CD4-positive, alpha-beta T cell (primary cell): ENCODE data around the gene PPP1R36. TPM values are rescaled to one million over a fixed set of nuclear protein-coding genes. Genes with fewer than 3 reads are reported as not detected.

ENCODE experiments used
- ATAC-seq: fragments of 200-7000 bp; cut with Tn5 transposase; one replicate; pipeline ENCODE4 v1.10.0; 2022; ENCODE audit warnings: mild to moderate bottlenecking; ENCODE audit not compliant: poor library complexity
- CTCF ChIA-PET: fragments of 350-600 bp; sonication (Branson Sonifier 250); formaldehyde crosslinking; loops from one replicate; lab custom pipeline; 2021; ENCODE audit warnings: antibody characterized with exemption, inconsistent platforms; lab: Charles Lee
- POLR2A ChIA-PET: fragments of 350-600 bp; sonication (Branson Sonifier 250); formaldehyde crosslinking; loops from one replicate; lab custom pipeline; 2021; ENCODE audit warnings: antibody characterized with exemption, inconsistent platforms; lab: Charles Lee
- DNase-seq, 14 experiments: peaks; one replicate each; pipeline ENCODE4 v3.0.0-alpha.2; 2013 to 2020; ENCODE audit warnings: mixed read lengths in 2 of 14
- H3K27ac ChIP-seq, 2 donors: one replicate each; pipeline versions ENCODE4 v1.5.1 to v1.7.0; 2013; ENCODE audit warnings: low read length in 2 of 2, low read depth in 1 of 2, mild to moderate bottlenecking in 1 of 2
- H3K27me3 ChIP-seq, 2 experiments: 1 replicate in 1 of 2; 2 replicates in 1 of 2; pipeline versions ENCODE4 v1.6.1 to v1.7.0; 2013; ENCODE audit warnings: low read length in 2 of 2, control low read depth in 1 of 2, mild to moderate bottlenecking in 1 of 2, moderate library complexity in 1 of 2; ENCODE audit not compliant: insufficient read depth in 2 of 2, control insufficient read depth in 1 of 2
- H3K36me3 ChIP-seq: one replicate; pipeline ENCODE4 v1.6.1; 2013; ENCODE audit warnings: low read length, control low read depth; ENCODE audit not compliant: insufficient read depth
- H3K4me1 ChIP-seq: one replicate; pipeline ENCODE4 v1.6.1; 2013; ENCODE audit warnings: low read length, control low read depth; ENCODE audit not compliant: insufficient read depth
- H3K4me3 ChIP-seq: one replicate; pipeline ENCODE4 v1.5.1; 2013; ENCODE audit warnings: mild to moderate bottlenecking, low read length, moderate library complexity
- H3K9me3 ChIP-seq, 2 experiments: 1 replicate in 1 of 2; 2 replicates in 1 of 2; pipeline versions ENCODE4 v1.6.1 to v1.7.0; 2013; ENCODE audit warnings: low read length in 2 of 2, mild to moderate bottlenecking in 2 of 2, control low read depth in 1 of 2, moderate library complexity in 1 of 2; ENCODE audit not compliant: control insufficient read depth in 1 of 2, insufficient read depth in 1 of 2
- H3K27ac Mint-ChIP-seq: one replicate; pipeline ENCODE4 v1.8.0; 2020; ENCODE audit warnings: mixed read lengths
- H3K27me3 Mint-ChIP-seq: one replicate; pipeline ENCODE4 v1.8.0; 2021; ENCODE audit warnings: mixed read lengths
- H3K36me3 Mint-ChIP-seq: one replicate; pipeline ENCODE4 v1.8.0; 2021; ENCODE audit warnings: low read depth, mixed read lengths
- H3K4me1 Mint-ChIP-seq: one replicate; pipeline ENCODE4 v1.8.0; 2021; ENCODE audit warnings: low read depth, mixed read lengths
- H3K4me3 Mint-ChIP-seq: one replicate; pipeline ENCODE4 v1.8.0; 2020; ENCODE audit warnings: mild to moderate bottlenecking, mixed read lengths
- H3K9me3 Mint-ChIP-seq: one replicate; pipeline ENCODE4 v1.8.0; 2020; ENCODE audit warnings: mixed read lengths
- intact Hi-C, 2 experiments: fragments of 100-400 bp; cut with DNase I in 1 of 2; cut with micrococcal nuclease in 1 of 2; formaldehyde crosslinking; loops; one replicate each; pipeline versions ENCODE4 v1.15.1 to v1.9.0; 2023 to 2025; cut with DNase I, micrococcal nuclease
- total RNA-seq, 174 experiments: library from RNA in 2 of 174; stranded (reverse) in 2 of 174; gene quantifications; one replicate each; pipeline ENCODE4 v1.2.3 and lab custom pipeline; 2021 to 2026
- TF ChIP-seq, protein P1 (sequence below): fragments of 200-600 bp; IDR thresholded peaks from one replicate; pipeline ENCODE4 v1.8.0; 2022; ENCODE audit warnings: antibody characterized with exemption, mild to moderate bottlenecking

The PPP1R36 gene
- total RNA-seq, 2 experiments from 2014 or later, result not detected

DNA sequence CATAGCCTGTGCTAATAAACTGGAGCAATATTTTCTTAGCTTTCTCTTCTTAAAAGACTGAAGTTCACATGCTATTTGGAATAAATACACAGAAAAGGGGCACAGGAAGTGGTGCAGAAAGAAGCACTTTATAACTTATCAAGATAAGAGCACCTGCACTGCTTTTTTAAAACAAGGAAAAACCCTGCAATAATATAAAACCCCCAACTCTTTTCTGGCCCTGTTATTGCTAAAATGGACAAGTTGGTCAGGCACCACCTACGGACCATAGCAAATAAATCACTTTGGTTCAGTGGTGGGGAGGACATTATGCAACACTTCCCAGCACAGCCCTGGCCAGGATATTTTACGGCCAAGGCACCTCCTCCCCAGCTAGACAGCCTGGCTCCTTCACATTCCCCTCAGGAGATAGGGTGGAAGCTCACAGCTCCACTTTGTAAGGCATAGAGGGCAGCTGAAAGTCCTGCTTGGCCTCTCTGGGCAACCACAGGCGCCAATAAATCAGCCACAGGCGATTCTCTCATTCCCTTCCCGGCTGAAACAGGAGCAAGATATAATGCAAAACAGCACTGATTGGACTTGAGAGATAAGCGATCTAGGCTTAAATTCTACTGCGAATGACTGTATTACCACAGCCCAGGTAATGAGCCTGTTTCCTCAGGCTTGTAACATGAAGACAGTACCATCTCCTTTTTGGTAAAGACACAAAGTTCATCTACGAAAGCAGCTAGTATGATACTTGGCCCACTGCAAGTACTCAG lies 48.2 kb upstream of the PPP1R36 start:
- intact Hi-C loops, result loop anchor here (1.0 to 10.0 kb wide), 7 partner anchors 10 to 857 kb away; partner anchors contain the start of genes MAX (in 2 of the 2), MTHFD1 (in 2 of the 2), WDR89 (in 2 of the 2) and CHURC1 (in 1 of the 2)
- ChIA-PET POLR2A (interaction anchor here (0.7 to 6.5 kb wide), 17 partner anchors 8 to 860 kb away, joined by 3 to 112 read pairs (median 6); partner anchors contain the start of genes AKAP5, CHURC1, HSPA2 and MAX), CTCF (interaction anchor here (1.6 to 3.2 kb wide), 4 partner anchors 10 to 72 kb away, joined by 3 to 44 read pairs (median 8); no protein-coding TSS in a partner anchor)
- Mint-ChIP-seq H3K27ac (peak overlapping the region; percentile 100), H3K4me1 (peaks cover 72% of the 10 kb centered on the region), H3K9me3 (no peaks in the 10 kb centered on the region), H3K4me3 (peak overlapping the region; percentile 100), H3K27me3 (peaks cover 4% of the 10 kb centered on the region), H3K36me3 (peaks cover 71% of the 10 kb centered on the region)
- H3K4me3 ChIP-seq, result peak overlapping the region; percentile 96
- peaks cover 16% of the 10 kb centered on the region for H3K36me3 ChIP-seq
- H3K27ac ChIP-seq, result peak overlapping the region; percentile 98 to 100
- H3K4me1 ChIP-seq, result peaks cover 47% of the 10 kb centered on the region
- no peaks in the 10 kb centered on the region for H3K27me3 ChIP-seq
- ATAC-seq, result no peak
- TF ChIP-seq, protein P1, sequence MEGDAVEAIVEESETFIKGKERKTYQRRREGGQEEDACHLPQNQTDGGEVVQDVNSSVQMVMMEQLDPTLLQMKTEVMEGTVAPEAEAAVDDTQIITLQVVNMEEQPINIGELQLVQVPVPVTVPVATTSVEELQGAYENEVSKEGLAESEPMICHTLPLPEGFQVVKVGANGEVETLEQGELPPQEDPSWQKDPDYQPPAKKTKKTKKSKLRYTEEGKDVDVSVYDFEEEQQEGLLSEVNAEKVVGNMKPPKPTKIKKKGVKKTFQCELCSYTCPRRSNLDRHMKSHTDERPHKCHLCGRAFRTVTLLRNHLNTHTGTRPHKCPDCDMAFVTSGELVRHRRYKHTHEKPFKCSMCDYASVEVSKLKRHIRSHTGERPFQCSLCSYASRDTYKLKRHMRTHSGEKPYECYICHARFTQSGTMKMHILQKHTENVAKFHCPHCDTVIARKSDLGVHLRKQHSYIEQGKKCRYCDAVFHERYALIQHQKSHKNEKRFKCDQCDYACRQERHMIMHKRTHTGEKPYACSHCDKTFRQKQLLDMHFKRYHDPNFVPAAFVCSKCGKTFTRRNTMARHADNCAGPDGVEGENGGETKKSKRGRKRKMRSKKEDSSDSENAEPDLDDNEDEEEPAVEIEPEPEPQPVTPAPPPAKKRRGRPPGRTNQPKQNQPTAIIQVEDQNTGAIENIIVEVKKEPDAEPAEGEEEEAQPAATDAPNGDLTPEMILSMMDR, result no peak
- H3K9me3 ChIP-seq, result no peaks in the 10 kb centered on the region
- peak in 4 of 14 experiments; percentile 19 to 76 (median 57) for DNase-seq

DNA sequence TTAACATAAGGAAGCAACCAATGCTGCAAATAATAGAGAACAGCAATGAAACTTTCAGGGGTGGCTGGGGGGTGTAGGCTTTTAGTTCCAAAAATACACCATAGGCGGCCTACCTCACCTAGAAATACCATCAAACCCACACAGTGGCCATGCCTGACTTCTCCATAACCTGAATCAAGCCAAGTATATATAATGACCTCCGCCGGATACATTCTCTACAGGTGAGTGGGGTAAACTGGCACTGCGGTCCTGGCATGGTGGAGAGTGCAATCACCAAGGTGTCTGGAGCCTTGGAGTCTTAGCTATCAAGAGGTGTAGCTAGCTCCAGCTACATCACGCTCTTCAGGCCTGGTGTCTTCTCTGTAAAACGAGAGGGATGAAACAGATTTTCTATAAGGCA lies 47.3 kb upstream of the PPP1R36 start:
- peak overlapping the region; percentile 98 to 100 for H3K27ac ChIP-seq
- H3K27me3 Mint-ChIP-seq, result peaks cover 4% of the 10 kb centered on the region
- TF ChIP-seq, protein P1, result no peak
- H3K27ac Mint-ChIP-seq, result peak overlapping the region; percentile 100
- H3K4me3 Mint-ChIP-seq, result peak overlapping the region; percentile 100
- H3K36me3 Mint-ChIP-seq, result peaks cover 63% of the 10 kb centered on the region
- no peaks in the 10 kb centered on the region for H3K9me3 Mint-ChIP-seq
- DNase-seq (peak in 9 of 14 experiments; percentile 7 to 67 (median 20)), ATAC-seq (no peak)
- peaks cover 72% of the 10 kb centered on the region for H3K4me1 Mint-ChIP-seq
- no peaks in the 10 kb centered on the region for H3K9me3 ChIP-seq
- ChIA-PET CTCF (interaction anchor here (1.0 to 3.2 kb wide), 5 partner anchors 9 to 72 kb away, joined by 3 to 44 read pairs (median 8); no protein-coding TSS in a partner anchor), POLR2A (interaction anchor here (0.6 to 6.5 kb wide), 18 partner anchors 9 to 860 kb away, joined by 3 to 112 read pairs (median 7); partner anchors contain the start of genes AKAP5, CHURC1, HSPA2 and MTHFD1)
- no peaks in the 10 kb centered on the region for H3K27me3 ChIP-seq
- peak overlapping the region; percentile 96 for H3K4me3 ChIP-seq
- peaks cover 13% of the 10 kb centered on the region for H3K36me3 ChIP-seq
- peaks cover 53% of the 10 kb centered on the region for H3K4me1 ChIP-seq
- intact Hi-C loops, result loop anchor here (1.0 to 10.0 kb wide), 7 partner anchors 9 to 858 kb away; partner anchors contain the start of genes MAX (in 2 of the 2), MTHFD1 (in 2 of the 2), WDR89 (in 2 of the 2) and CHURC1 (in 1 of the 2)

DNA sequence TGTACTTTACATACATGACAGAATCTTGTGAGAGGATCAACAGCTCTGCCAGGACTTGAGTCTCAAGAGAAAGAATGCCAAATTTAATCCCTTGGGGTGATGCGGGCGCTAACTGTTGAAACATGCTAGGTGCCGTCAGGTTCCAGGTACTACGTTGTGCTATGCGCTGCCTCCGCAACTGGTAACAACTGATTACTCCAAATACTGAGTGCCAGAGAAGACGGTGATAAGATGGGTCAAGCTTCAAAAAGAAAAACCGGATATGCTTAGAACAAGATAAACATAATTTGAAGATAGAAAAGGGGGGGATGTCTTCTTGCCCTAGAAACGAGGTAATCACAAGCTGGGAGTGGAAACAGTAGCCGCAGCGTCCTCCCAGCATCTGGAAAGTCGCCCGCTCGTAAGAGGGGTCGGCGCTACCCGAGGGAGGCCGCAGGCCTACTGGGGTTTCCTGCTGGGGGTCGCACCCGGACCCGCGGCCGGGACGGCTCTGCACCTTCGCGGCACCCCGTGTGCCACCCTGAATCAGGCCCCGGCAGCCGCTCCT lies 46.8 kb upstream of the PPP1R36 start:
- no peaks in the 10 kb centered on the region for H3K9me3 Mint-ChIP-seq
- TF ChIP-seq, protein P1, result no peak
- Histone ChIP-seq H3K4me1 (peaks cover 58% of the 10 kb centered on the region), H3K4me3 (peak overlapping the region; percentile 96), H3K27ac (peak overlapping the region; percentile 98 to 100), H3K9me3 (no peaks in the 10 kb centered on the region), H3K27me3 (no peaks in the 10 kb centered on the region), H3K36me3 (peaks cover 8% of the 10 kb centered on the region)
- H3K4me1 Mint-ChIP-seq, result peaks cover 72% of the 10 kb centered on the region
- peak in 11 of 14 experiments; percentile 15 to 60 (median 23) for DNase-seq
- POLR2A ChIA-PET, result interaction anchor here (0.6 to 6.5 kb wide), 21 partner anchors 7 to 860 kb away, joined by 3 to 112 read pairs (median 7); partner anchors contain the start of genes AKAP5, CHURC1, HSPA2 and MTHFD1
- CTCF ChIA-PET, result interaction anchor here (1.0 to 3.2 kb wide), 5 partner anchors 8 to 73 kb away, joined by 3 to 44 read pairs (median 8); no protein-coding TSS in a partner anchor
- H3K27me3 Mint-ChIP-seq, result peaks cover 4% of the 10 kb centered on the region
- no peak for ATAC-seq
- peaks cover 58% of the 10 kb centered on the region for H3K36me3 Mint-ChIP-seq
- intact Hi-C loops, result loop anchor here (1.0 to 10.0 kb wide), 7 partner anchors 8 to 858 kb away; partner anchors contain the start of genes MAX (in 2 of the 2), MTHFD1 (in 2 of the 2), WDR89 (in 2 of the 2) and CHURC1 (in 1 of the 2)
- H3K4me3 Mint-ChIP-seq, result peak overlapping the region; percentile 100
- peak overlapping the region; percentile 100 for H3K27ac Mint-ChIP-seq
